ENCODE data around the gene CPS1.

CPS1 gene

DNA sequence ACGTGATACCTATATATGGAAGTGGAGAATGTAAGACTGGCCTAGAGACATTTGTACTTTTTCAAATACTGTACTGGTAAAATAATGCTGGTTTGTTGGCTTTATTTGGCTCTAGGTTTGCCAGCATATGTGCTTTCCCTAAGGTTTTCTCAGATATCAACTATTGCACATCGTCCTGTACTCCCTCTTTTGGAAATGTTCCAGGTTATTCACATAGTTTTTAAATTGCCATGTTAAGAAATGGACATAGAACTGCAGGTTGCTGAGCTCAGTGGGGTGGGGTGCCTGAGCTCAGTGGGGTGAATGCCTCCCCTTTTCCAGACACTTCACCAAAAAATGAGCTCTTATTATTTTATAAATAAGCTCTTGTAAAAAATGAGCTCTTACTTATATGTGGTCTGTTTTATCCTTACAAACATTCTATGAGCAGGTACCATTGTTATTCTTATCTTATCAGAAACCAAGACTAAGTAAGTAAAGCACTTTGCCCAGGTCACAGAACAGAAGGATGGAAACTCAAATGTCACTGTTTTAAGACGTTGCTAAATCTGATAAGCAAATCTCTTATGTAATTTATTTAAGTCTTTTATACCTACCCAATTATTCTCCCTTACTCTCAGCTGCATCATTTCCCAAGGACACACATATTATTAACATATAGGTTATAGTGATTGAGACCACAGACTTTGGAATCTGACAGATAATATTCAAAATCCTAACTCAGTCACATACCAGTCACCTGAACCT, 99.0 kb downstream of the CPS1 start:
- no peak overlapping the region for H3K4me3 ChIP-seq (IDR thresholded peaks at IDR 0.05; ENCODE audit: insufficient read depth, low read depth, low read length)
- H3K9ac ChIP-seq: no peak overlapping the region
- H4K20me1 ChIP-seq (ENCODE audit: insufficient read depth): no peaks in the 10 kb centered on the region
- H3K27me3 ChIP-seq (ENCODE audit: insufficient read depth, low read depth): no peaks in the 10 kb centered on the region
- TF ChIP-seq, protein P1, sequence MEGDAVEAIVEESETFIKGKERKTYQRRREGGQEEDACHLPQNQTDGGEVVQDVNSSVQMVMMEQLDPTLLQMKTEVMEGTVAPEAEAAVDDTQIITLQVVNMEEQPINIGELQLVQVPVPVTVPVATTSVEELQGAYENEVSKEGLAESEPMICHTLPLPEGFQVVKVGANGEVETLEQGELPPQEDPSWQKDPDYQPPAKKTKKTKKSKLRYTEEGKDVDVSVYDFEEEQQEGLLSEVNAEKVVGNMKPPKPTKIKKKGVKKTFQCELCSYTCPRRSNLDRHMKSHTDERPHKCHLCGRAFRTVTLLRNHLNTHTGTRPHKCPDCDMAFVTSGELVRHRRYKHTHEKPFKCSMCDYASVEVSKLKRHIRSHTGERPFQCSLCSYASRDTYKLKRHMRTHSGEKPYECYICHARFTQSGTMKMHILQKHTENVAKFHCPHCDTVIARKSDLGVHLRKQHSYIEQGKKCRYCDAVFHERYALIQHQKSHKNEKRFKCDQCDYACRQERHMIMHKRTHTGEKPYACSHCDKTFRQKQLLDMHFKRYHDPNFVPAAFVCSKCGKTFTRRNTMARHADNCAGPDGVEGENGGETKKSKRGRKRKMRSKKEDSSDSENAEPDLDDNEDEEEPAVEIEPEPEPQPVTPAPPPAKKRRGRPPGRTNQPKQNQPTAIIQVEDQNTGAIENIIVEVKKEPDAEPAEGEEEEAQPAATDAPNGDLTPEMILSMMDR (conservative IDR thresholded peaks at IDR 0.05; ENCODE audit: low read depth, low read length): no peak
- H3K36me3 ChIP-seq (ENCODE audit: insufficient read depth): no peaks in the 10 kb centered on the region
- H2AFZ ChIP-seq (ENCODE audit: low read depth): no peak overlapping the region
- H3K4me1 ChIP-seq (ENCODE audit: low read depth, poor library complexity, severe bottlenecking): no peaks in the 10 kb centered on the region
- H3K79me2 ChIP-seq (ENCODE audit: insufficient read depth, low read depth): no peaks in the 10 kb centered on the region
- H3K27ac ChIP-seq: no peak overlapping the region
- no peak overlapping the region for H3K4me2 ChIP-seq

DNA sequence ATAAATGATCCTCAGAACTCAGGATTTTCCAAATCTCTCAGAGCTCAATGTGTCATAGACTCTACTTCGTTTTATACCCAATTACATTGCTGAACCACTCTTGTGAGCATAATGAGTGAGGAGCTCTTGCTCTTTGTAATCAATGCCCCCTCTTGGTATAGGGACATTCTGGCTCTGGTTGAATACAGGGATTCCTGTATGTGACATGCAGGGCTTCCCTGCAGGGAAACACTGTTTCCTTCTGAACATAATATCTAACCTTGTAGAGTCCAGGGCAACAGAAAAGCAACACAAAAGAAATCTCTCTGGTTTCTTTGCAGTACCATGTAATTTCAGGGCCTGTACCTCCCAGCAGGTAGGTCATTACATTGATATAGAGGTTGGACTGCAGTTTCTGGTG, 101.5 kb downstream of the CPS1 start:
- Histone ChIP-seq H3K36me3 (ENCODE audit: insufficient read depth) (no peaks in the 10 kb centered on the region), H3K27me3 (ENCODE audit: insufficient read depth, low read depth) (no peaks in the 10 kb centered on the region), H3K79me2 (ENCODE audit: insufficient read depth, low read depth) (no peaks in the 10 kb centered on the region), H4K20me1 (ENCODE audit: insufficient read depth) (no peaks in the 10 kb centered on the region), H3K4me3 (IDR thresholded peaks at IDR 0.05; ENCODE audit: insufficient read depth, low read depth, low read length) (no peak overlapping the region), H3K4me1 (ENCODE audit: low read depth, poor library complexity, severe bottlenecking) (no peaks in the 10 kb centered on the region), H3K4me2 (no peak overlapping the region), H3K9ac (no peak overlapping the region), H3K27ac (no peak overlapping the region), H2AFZ (ENCODE audit: low read depth) (no peak overlapping the region)
- TF ChIP-seq, protein P1 (conservative IDR thresholded peaks at IDR 0.05; ENCODE audit: low read depth, low read length): no peak

- H3K4me3 ChIP-seq (IDR thresholded peaks at IDR 0.05; ENCODE audit: insufficient read depth, low read depth, low read length): no peak overlapping the region
- H3K4me2 ChIP-seq: no peak overlapping the region
- H3K27me3 ChIP-seq (ENCODE audit: insufficient read depth, low read depth): no peaks in the 10 kb centered on the region
- H3K4me1 ChIP-seq (ENCODE audit: low read depth, poor library complexity, severe bottlenecking): no peaks in the 10 kb centered on the region
- TF ChIP-seq, protein P1 (conservative IDR thresholded peaks at IDR 0.05; ENCODE audit: low read depth, low read length): no peak
- no peak overlapping the region for H3K27ac ChIP-seq
- H2AFZ ChIP-seq (ENCODE audit: low read depth): no peak overlapping the region
- no peak overlapping the region for H3K9ac ChIP-seq
- H3K79me2 ChIP-seq (ENCODE audit: insufficient read depth, low read depth): no peaks in the 10 kb centered on the region
- no peaks in the 10 kb centered on the region for H4K20me1 ChIP-seq (ENCODE audit: insufficient read depth)
- no peaks in the 10 kb centered on the region for H3K36me3 ChIP-seq (ENCODE audit: insufficient read depth)
These were observed 104.4 kb downstream of the CPS1 start for GRCh38 chr2:210660751-210661150.

DNA sequence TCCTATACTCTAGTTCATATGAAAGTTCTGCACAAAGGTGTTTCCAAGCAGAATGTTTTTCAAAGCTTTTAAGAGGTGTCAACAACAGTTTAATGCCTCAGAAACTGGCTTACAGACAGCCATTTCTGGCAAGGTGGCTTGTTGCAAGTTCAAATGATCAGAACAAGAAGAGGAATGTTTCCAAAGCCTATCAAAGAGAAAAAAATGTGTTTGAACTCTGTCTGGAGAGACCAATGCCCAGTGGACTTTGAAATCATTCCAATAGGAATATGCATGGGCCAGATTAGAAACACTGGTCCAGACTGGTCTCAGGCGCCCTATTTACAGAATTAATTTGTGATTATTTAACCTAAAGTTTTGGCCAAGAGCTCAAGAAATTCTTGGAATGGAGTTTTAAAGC, 106.2 kb downstream of the CPS1 start:
- no peak overlapping the region for H2AFZ ChIP-seq (ENCODE audit: low read depth)
- H3K4me2 ChIP-seq: no peak overlapping the region
- TF ChIP-seq, protein P1 (conservative IDR thresholded peaks at IDR 0.05; ENCODE audit: low read depth, low read length): no peak
- no peak overlapping the region for H3K4me3 ChIP-seq (IDR thresholded peaks at IDR 0.05; ENCODE audit: insufficient read depth, low read depth, low read length)
- no peaks in the 10 kb centered on the region for H3K4me1 ChIP-seq (ENCODE audit: low read depth, poor library complexity, severe bottlenecking)
- no peaks in the 10 kb centered on the region for H3K36me3 ChIP-seq (ENCODE audit: insufficient read depth)
- no peak overlapping the region for H3K9ac ChIP-seq
- H3K27me3 ChIP-seq (ENCODE audit: insufficient read depth, low read depth): no peaks in the 10 kb centered on the region
- no peak overlapping the region for H3K27ac ChIP-seq
- H4K20me1 ChIP-seq (ENCODE audit: insufficient read depth): no peaks in the 10 kb centered on the region
- no peaks in the 10 kb centered on the region for H3K79me2 ChIP-seq (ENCODE audit: insufficient read depth, low read depth)

Data from KMS-11 (cell line).